Measurements from ENCODE around the gene ATP1A2.

Gene ATP1A2

GRCh38 chr1:160115545-160116282 lies at the start of gene ATP1A2:
TSS of gene ATP1A2 (plus strand) at chr1:160115759. CDS start at chr1:160115862, 103 bp downstream.
- H3K4me3 ChIP-seq (ENCODE audit: low read depth, low read length): peak within 1 kb of the TSS; percentile 8; the same call in 1 of the 2 replicates
- TF ChIP-seq CTCF (IDR thresholded peaks at IDR 0.05; ENCODE audit: low read depth, low read length): no peak

- TF ChIP-seq CTCF (IDR thresholded peaks at IDR 0.05; ENCODE audit: low read depth, low read length): no peak
- H3K4me3 ChIP-seq (ENCODE audit: low read depth, low read length): no peak overlapping the region
These were observed 48.5 kb upstream of the ATP1A2 start for GRCh38 chr1:160066829-160067745.

GRCh38 chr1:160068225-160068624 lies 47.3 kb upstream of the ATP1A2 start:
- TF ChIP-seq CTCF (IDR thresholded peaks at IDR 0.05; ENCODE audit: low read depth, low read length): no peak
- H3K4me3 ChIP-seq (ENCODE audit: low read depth, low read length): no peak overlapping the region

- no peak for TF ChIP-seq CTCF (IDR thresholded peaks at IDR 0.05; ENCODE audit: low read depth, low read length)
- H3K4me3 ChIP-seq (ENCODE audit: low read depth, low read length): peak within 1 kb of the TSS; percentile 59
These were observed 45.9 kb upstream of the ATP1A2 start, which contains the start of gene KCNJ10 for GRCh38 chr1:160069460-160070231. TSS of gene KCNJ10 (minus strand) at chr1:160070160. CDS start at chr1:160042532, 27,628 bp downstream.

GRCh38 chr1:160070243-160071163 lies 45.1 kb upstream of the ATP1A2 start:
- no peak for TF ChIP-seq CTCF (IDR thresholded peaks at IDR 0.05; ENCODE audit: low read depth, low read length)
- peak overlapping the region; percentile 59 for H3K4me3 ChIP-seq (ENCODE audit: low read depth, low read length)

GRCh38 chr1:160071289-160071688 lies 44.3 kb upstream of the ATP1A2 start:
- H3K4me3 ChIP-seq (ENCODE audit: low read depth, low read length): no peak overlapping the region
- no peak for TF ChIP-seq CTCF (IDR thresholded peaks at IDR 0.05; ENCODE audit: low read depth, low read length)

Data from WI38 (cell line).